Measurements from ENCODE around the gene ZNRF1.
A peak's percentile ranks its signal among the peaks of the same experiment; 100 is the strongest.
"Not testable (repeated sequence)": the region's sequence is repeated elsewhere in the genome, so short reads cannot be mapped to it uniquely, and the experiment has no call there.

The ZNRF1 gene

GRCh38 chr16:74998481-74999218 lies at the start of gene ZNRF1:
TSS of gene ZNRF1 (plus strand) at chr16:74999024. CDS start at chr16:74999672, 648 bp downstream.
- DNase-seq = peak; percentile 78

GRCh38 chr16:74949309-74949708 lies 49.5 kb upstream of the ZNRF1 start:
- DNase-seq = no peak

- no peak for DNase-seq
Measured at GRCh38 chr16:74950511-74950910, 48.3 kb upstream of the ZNRF1 start.

- DNase-seq = no peak
Measured at GRCh38 chr16:74951206-74951605, 47.6 kb upstream of the ZNRF1 start.

- no peak for DNase-seq
Measured at GRCh38 chr16:74951681-74952080, 47.1 kb upstream of the ZNRF1 start.

- DNase-seq = no peak
Measured at GRCh38 chr16:74954763-74955162, 44.1 kb upstream of the ZNRF1 start.

GRCh38 chr16:74973304-74973703 lies 25.5 kb upstream of the ZNRF1 start:
- no peak for DNase-seq

- DNase-seq = no peak
Measured at GRCh38 chr16:74975591-74975990, 23.2 kb upstream of the ZNRF1 start.

- no peak for DNase-seq
Measured at GRCh38 chr16:74982256-74982655, 16.6 kb upstream of the ZNRF1 start.

- no peak for DNase-seq
Measured at GRCh38 chr16:74984194-74984528, 14.7 kb upstream of the ZNRF1 start.

- DNase-seq = peak; percentile 99
Measured at GRCh38 chr16:74984529-74985296, 14.1 kb upstream of the ZNRF1 start, which contains the start of gene WDR59. TSS of gene WDR59 (minus strand) at chr16:74985123. CDS start at chr16:74985017, 106 bp downstream.

GRCh38 chr16:74987027-74987681 lies 11.7 kb upstream of the ZNRF1 start:
- DNase-seq = no peak

GRCh38 chr16:74989864-74990263 lies 9.0 kb upstream of the ZNRF1 start:
- not testable (repeated sequence) for DNase-seq

GRCh38 chr16:74990832-74991231 lies 8.0 kb upstream of the ZNRF1 start:
- no peak for DNase-seq

- no peak for DNase-seq
Measured at GRCh38 chr16:74991268-74991592, 7.6 kb upstream of the ZNRF1 start.

GRCh38 chr16:74991593-74992403 lies 7.0 kb upstream of the ZNRF1 start:
- DNase-seq = no peak

- no peak for DNase-seq
Measured at GRCh38 chr16:74995986-74996385, 2.8 kb upstream of the ZNRF1 start.

- DNase-seq = no peak
Measured at GRCh38 chr16:74997042-74997491, 1.8 kb upstream of the ZNRF1 start.

GRCh38 chr16:74999219-74999608 lies 390 bp downstream of the ZNRF1 start:
- peak; percentile 8 for DNase-seq

GRCh38 chr16:74999609-75000480 lies 1.0 kb downstream of the ZNRF1 start:
- DNase-seq = peak; percentile 52

GRCh38 chr16:75000481-75001081 lies 1.8 kb downstream of the ZNRF1 start:
- no peak for DNase-seq
